Stimulated activated CD8-positive, alpha-beta memory T cell treated with anti-CD3 and anti-CD28 coated beads, Interleukin-12 subunit alpha, Interleukin-12 subunit beta, amount 100 ng/mL, for 24 hours (primary cell): ENCODE data around the gene EEIG1.
"Not testable (repeated sequence)": the region's sequence is repeated elsewhere in the genome, so short reads cannot be mapped to it uniquely, and the experiment has no call there.

Experiments
- DNase-seq: peaks from one replicate; pipeline ENCODE4 v3.0.0-alpha.2; 2020; ENCODE audit errors: extremely low read depth

Gene EEIG1

DNA sequence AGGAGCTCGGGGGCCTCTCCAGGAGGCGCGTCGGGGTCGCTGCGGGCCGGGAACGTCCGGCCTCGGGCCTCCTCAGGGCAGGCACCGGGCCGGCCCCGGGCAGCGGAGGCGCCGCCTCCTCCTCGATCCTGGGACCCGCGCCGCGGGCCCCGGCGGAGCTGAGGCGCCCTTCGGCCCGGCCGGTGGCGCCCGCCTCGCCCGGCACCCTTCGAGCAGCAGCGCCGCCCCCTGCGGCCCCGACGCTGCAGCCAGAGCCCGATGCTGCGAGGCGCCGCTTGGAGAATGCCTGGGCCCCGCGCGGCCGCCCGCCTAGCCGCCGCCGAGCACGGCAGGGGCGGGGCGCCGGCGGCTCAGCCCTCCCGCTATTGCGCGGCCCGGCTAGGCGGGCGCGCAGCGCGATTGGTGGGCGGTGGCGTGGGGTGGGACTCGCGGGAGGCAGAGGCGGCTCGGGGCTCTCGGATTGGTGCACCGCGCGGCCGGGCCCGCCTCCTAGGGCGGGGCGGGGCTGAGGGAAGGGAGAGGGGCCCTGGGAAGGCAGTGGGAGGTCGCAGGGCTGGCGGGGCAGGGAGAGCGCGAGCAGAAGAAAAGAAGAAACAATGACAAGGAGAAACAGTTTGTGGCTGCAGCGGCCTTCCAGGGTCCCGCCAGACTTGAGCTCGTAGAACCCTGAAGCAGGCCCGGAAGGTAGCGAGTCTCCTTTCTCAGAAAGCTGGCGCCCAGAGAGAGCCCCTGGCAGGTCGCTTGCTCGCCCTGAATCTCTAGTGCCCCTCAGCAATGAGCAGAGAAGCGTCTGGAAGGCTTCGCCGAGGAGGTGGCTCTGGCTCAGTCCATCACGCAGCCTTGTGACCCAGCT, at the start of gene EEIG1:
Gene EEIG1 (minus strand): TSS at position 284 of the 853 bp plus-strand sequence. CDS start 852 bp downstream, outside the sequence.
- DNase-seq: peak; percentile 93

DNA sequence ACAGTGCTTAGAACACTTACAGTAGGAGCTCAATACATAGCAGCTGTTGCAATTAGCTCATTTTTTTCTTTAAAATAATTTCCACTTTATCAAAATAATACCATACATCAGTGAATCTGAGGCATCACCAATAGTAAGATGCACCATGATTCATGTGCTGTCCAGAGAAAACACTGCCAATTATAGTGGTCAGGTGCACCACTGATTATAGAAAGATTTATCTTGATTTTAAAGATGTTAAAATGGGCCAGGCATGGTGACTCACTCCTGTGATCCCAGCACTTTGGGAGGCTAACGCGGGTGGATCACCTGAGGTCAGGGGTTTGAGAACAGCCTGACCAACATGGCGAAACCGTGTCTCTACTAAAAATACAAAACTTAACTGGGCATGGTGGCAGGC, 46.9 kb upstream of the EEIG1 start:
- DNase-seq: no peak

DNA sequence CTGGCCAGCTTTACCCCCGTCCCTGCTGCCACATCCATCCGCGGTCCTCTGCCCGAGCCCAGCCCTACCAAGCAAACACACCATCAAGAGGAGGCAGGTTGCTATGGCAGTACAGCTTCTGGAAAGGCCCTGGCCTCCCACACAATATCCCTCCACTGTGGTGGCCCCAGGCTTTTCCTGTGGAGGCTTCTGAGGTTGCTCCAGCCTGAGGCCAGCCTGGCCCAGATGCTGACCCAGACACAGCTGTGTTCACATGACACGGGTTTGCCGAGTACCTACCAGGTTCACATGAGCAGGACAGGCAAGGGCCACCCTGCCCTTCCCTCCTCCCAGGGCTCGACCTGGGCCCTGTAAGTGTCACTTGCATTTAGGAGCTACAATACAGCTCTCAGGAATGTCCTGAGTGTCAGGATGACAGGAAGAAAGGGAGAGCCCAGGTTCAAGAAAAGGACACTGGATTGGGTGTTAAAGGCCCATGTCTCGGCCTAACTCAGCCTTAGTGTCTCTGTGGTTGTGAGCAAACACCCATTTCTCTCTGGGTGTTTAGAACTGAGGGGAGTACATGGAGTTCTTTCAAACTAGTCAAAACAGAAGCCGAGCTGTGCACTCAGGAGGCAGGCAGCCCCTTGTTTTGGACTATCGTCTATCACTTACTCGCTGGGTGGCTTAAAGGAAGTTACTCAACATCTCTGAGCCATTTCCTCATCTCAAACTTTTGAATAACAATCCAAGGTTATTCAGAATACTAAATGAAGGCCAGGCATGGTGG, 46.2 kb upstream of the EEIG1 start:
- no peak for DNase-seq

DNA sequence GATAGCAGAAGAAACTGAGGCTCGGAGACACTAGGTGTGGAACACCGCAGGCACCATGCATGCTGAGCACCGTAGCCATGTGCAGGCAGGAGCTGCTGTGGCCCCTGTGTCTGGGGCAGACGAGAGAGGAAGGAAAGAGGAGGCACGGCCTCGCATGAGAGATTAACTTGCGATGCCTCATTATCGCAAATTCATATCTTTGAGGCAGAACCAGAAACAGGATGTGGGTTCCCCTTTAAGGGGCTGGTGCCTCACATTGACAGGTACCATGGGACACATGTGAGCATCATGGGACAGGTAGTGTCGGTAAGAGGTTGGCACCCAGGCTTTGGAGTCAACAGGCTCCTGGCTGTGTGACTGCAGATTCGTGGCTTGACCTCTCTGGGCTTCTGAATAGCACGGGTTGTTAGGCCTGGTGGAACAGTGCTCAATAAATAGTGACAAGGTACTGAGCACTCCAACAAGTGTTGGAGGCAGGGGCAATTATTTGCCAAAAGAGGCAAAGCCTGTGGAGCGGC, 45.5 kb upstream of the EEIG1 start:
- no peak for DNase-seq

DNA sequence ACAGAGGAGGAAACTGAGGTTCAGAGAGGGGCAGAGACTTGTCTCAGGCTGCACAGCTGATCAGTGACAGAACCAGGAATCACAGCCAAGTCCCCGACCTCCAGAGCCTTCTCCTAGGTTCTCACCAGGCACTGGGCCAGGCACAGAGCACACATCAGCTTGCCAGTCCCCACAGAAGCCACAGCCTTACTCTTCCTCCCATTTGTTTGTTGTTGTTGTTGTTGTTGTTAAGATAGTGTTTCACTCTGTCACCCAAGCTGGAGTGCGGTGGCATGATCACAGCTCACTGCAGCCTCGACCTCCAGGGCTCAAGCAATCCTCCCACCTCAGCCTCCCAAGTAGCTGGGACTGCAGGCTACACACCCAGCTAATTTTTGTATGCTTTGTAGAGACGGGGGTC, 44.9 kb upstream of the EEIG1 start:
- no peak for DNase-seq

DNA sequence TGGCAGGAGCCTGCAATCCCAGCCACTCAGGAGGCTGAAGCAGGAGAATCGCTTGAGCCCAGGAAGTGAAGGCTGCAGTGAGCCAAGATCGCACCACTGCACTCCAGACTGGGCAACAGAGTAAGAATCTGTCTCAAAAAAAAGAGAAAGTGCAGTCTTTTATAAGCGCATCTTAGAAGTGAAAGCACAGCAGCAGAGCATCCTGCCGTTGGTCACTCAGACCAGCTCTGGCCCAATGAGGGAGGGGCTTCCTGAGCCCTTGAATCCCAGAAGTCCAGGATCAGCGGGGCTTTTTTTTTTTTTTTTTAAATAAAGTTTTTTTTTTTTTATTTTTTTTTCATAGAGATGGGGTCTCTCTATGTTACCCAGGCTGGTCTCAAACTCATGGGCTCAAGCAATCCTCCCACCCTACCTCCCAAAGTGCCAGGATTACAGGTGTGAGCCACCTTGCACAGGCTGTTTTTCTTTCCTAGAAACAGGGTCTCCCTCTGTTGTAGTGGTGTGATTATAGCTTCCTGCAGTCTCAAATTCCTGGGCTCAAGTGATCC, 44.0 kb upstream of the EEIG1 start:
- DNase-seq: no peak

DNA sequence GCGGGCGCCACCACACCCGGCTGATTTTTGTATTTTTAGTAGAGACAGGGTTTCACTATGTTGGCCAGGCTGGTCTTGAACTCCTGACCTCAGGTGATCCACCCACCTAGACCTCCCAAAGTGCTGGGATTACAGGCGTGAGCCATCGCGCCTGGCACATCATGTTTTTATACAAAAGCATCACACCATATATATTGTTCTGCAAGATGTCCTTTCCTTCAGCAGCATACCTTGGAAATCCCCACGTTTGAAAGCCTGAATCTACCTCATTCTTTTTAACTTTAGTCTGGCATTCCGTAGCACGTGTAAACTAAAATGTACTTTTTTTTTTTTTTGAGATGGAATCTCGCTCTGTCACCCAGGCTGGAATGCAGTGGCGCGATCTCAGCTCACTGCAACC, 42.9 kb upstream of the EEIG1 start:
- not testable (repeated sequence) for DNase-seq

DNA sequence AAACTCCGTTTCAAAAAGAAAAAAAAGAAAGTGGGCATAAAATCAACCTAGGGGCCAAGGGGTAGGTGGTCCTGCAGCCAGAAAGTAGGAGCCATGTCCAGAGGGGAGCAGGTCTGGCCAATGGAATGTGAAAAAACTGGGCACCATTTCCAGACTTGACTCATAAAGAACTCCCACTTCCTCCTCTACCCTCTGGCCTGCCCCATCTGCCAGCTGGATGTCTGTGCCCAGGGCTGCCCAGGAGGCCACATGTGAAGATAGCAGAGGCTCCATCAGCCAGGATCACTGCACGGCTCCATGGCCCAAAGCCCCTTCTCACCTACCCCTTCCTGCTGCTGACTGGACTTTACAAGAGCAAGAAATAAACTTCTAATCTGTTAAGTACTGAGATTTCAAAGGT, 42.1 kb upstream of the EEIG1 start:
- DNase-seq: no peak

DNA sequence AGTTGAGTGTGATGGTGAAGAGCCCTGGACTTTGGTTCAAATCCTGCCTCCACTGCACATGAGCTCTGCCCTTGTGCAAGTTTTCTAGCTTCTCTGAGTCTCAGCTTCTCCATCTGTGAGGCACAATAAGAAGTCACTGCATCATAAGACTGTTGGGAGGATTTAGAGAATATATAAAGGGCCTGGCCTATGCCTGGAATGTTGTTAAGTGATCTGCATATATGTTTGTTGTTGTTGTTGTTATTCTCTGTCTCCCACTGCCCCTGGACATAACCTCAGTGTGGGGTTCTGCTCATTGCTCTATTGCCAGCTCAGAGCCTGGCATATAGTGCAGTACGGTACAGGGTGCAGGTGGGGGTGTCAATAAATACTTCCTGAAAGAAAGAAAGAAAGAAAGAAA, 40.3 kb upstream of the EEIG1 start:
- DNase-seq: no peak

DNA sequence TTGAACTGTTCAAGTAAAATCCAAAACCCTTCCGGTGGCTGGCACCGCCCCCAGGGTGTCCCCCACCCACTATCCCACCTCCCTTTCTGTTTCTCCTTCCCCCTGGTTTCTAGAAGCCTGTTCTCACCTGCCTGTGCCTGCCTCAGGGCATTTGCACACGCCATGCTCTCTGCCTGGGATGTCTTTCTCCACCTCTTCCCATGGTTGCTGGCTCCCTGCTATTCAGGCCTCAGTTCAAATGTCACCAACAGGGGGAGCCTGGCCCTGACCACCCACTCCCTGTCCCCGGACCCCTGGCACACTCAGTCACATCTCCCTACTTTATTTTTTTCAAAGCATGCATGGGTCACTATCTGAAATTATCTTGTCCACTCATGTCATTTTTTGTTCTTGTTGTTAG, 39.9 kb upstream of the EEIG1 start:
- DNase-seq: no peak

DNA sequence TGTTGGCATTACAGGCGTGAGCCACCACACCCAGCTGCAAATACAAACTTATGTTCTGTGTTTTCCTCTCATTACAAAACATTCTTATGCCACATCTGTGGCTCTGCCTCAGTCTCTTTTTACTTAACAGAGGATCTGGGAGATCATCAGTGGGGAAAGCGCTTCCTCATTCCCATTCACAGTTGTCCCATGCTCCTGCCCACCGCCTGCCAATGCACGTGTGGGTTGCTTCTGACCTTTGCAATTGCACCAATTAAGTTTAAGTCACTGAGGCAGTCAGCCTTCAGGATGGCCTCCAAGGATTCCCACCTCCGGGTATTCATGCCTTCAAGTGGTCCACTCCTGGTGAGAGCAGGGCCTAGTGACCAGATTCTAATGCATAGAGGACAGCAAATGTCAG, 34.9 kb upstream of the EEIG1 start:
- DNase-seq: no peak

DNA sequence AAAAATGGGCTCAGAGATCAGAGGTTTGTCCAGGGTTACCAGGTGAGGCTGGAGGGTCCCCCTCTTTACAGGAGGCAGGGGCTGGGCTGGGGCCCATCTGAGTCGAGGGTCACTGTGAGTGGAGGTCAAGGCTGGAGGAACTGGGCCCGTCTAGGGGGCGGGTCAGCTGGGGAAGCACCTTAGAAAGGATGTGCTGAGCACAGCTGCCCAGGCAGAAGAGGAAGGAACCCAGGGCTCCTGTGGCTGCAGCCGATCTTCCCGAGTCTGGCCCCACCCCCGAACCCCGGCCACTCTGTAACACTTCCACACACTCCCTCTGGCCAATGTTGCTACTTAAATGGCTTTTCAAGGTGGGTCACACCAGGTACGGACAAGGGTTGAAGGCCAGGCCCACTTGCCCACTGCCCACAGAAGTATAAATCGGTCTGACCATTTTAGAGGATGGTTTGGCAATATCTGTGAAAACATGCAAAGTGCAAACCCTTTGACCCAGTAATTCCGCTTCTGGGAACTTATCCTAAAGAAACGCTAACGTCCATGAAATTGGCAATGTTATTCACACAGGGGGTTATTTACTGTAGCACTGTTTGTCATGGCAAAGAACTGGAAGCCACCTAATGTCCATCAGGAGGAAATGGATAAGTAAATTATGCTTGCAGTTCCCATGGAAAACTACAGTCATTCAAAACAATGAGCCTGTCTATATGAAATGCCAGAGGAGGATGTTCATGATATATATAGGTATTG, 30.5 kb upstream of the EEIG1 start:
- DNase-seq: no peak

DNA sequence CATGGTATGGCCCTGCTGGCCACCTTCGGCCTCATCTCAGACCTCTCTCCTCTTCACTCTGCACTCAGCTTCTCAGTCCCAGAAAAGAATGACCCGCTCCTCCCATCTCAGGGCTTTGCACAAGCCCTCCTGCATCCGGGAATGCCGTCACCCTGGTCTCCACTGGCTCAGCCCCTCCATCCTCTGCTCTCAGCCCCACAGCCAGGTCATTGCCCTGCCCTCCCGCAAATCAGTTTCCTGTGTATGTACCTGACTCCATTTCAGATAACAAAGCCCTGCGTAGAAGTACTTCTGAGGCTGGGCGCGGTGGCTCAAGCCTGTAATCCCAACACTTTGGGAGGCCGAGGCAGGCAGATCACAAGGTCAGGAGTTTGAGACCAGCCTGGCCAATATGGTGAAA, 28.9 kb upstream of the EEIG1 start:
- no peak for DNase-seq

DNA sequence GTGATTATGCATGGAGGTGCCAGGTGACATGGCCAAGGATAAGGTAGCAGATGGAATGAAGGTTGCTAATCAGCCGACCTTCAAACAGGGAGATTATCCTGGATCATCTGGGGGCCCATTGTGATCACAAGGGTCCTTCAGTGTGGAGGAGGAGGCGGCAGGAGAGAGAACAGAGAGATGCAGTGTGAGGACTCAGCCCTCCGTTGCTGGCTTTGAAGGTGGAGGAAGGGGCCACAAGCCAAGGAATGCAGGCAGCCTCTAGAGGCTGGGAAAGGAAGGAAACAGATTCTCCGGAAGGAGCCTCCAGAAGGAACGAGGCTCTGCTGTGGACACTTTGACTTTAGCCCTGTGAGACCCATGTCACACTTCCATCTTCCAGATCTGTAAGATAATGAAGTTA, 27.4 kb upstream of the EEIG1 start:
- no peak for DNase-seq

DNA sequence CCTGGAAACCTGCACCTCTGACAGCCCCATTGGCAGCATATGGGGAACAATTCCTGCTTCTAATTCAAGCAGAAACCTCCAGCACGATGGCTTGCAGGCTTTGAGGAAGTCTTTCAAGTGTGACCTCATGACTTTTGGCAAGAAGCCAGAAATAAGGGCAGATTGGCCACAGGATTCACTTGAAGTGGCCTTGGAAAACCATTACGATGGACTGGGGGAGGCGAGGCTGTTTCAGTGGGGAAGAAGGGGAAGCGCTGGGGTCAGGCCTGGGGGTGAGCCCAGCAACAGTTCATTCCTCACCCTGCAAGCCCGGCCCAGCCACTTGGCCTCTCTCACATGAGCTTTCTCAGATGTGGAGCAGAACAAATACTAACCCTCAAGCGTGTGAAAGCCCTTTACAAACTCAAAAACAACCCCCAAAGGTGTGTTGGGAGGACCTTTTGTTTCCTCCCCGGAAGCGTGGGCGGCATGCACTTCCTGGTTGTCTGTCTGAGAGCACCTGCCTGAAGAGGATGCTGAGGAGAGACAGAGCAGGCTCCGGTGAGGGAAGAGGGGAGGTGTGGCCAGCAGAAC, 26.9 kb upstream of the EEIG1 start:
- DNase-seq: peak; percentile 63

DNA sequence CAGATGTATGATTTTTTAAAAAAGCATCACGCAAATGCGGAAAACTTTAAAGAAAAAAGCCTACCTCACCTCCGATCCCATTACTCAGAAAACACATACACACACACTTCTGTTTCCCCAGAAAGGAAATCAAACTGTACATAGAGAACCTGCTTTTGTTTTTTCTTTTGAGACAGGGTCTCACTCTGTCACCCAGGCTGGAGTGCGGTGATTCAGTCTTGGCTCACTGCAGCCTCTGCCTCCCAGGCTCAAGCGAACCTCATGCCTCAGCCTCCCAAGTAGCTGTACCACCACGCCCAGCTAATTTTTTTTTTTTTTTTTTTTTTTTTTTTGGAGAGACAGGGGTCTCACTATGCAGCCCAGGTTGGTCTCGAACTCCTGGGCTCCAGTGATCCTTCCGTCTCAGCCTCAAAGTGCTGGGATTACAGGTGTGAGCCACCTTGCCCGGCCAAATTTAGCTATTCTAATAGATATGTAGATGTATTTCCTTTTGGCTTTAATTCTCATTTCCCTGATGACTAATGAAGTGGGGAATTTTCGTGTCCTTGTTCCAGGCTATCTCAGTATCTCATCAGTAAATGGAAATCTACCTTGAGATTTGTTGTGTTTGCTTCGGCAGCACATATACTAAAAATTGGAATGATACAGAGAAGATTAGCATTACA, 25.7 kb upstream of the EEIG1 start:
- DNase-seq: no peak

DNA sequence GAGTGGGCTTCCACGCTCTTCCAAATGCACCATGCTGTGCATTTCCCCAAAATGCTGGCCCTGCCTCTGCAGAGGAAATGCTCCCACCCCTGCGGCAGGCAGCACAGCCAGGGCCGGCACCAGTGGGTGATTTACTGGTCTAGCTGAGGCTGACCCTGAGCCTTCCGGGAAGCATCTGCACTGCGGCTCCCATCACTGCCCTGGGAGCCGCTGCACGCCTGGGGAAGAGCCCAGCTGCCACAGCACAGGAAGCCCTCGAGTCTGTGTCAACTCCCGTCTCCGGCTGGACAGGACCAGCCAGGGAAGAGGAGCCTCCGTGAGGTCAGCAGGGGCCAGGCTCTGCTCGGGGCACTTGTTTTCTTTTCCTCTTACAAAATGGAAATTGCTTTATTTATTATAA, 25.1 kb upstream of the EEIG1 start:
- no peak for DNase-seq

DNA sequence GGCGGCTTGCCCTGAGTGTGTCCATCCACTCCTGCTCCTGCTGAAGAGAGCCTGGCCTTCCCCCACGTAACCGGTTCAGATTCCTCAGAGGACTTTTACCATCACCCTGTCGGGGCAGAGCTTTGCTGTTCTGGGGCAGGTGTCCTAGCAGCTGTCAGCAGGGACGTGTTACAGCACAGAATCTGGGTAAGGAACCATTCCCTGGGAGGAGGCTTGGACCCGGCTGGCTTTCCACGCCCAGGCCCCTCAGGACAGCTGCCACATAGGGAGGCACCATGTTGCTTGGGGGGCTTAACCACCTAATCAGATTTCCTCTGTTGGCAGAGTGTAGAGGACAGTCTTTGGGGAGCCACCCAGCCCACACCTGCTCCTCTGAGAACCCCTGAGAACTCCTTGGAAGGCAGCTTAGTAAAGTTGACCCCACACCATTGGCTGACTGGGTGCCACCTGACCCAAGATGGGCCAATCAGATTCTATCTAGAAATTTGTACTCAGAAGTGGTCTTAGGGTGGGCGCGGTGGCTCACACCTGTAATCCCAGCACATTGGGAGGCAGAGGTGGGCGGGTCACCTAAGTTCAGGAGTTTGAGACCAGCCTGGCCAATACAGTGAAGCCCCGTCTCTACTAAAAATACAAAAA, 23.3 kb upstream of the EEIG1 start:
- no peak for DNase-seq

DNA sequence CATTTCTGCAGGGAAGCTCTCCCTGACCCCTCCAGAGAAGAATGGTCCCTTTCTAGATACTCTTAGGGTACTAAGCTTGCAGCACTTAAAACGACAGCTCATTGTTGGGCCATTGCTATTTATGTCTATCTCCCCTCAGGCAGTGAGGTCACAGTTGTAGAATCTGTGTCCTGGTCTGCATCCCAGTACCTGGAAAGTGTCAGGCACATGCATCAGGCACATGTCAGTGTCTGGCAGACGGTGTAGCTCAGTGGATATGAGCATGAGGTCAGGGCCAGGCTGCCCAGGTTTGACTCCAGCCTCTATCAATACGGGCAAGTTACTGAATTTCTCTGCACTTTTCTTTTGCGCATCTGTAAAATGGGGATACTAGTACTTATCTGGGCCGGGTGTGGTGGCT, 22.2 kb upstream of the EEIG1 start:
- no peak for DNase-seq

DNA sequence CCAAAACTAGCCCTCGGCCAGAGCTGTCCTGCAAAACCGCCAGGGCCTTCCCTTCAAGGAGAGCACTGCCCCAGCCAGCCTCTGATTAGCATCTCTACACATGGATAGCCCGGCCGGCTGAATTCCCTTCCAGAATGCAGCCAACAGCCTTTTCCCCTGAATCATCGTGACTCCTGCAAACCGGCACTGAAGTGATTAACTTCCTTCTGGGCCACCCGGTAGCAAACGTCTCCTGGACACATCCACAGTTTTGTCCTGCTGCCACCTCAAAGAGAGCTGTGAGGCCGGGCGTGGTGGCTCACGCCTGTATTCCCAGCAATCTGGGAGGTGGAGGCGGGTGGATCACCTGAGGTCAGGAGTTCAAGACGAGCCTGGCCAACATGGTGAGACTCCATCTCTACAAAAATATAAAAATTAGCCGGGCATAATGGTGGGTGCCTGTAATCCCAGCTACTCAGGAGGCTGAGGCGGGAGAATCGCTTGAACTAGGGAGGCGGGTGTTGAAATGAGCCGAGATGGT, 21.1 kb upstream of the EEIG1 start:
- DNase-seq: no peak
